GM19025 (cell line): ENCODE results near the gene NAB2.
A peak's percentile ranks its signal among the peaks of the same experiment; 100 is the strongest.
"Not testable (repeated sequence)": the region's sequence is repeated elsewhere in the genome, so short reads cannot be mapped to it uniquely, and the experiment has no call there.

ENCODE experiments used
- ATAC-seq: cut with Tn5 transposase; IDR thresholded peaks from one replicate; pipeline ENCODE4 v1.9.1; 2021; ENCODE audit warnings: mild to moderate bottlenecking, low read depth, moderate library complexity; ENCODE audit not compliant: unreplicated experiment

Gene NAB2

GRCh38 chr12:57063991-57064685 lies 24.8 kb upstream of the NAB2 start:
- peak; percentile 94 for ATAC-seq

GRCh38 chr12:57066245-57066644 lies 22.7 kb upstream of the NAB2 start:
- ATAC-seq = no peak

GRCh38 chr12:57069523-57069922 lies 19.4 kb upstream of the NAB2 start:
- peak; percentile 85 for ATAC-seq

- ATAC-seq = no peak
Measured at GRCh38 chr12:57072661-57073060, 16.3 kb upstream of the NAB2 start.

- not testable (repeated sequence) for ATAC-seq
Measured at GRCh38 chr12:57073566-57074450, 15.1 kb upstream of the NAB2 start.

- peak; percentile 97 for ATAC-seq
Measured at GRCh38 chr12:57078519-57079404, 10.2 kb upstream of the NAB2 start, which contains the start of gene NEMP1. NEMP1 (minus strand) TSS chr12:57078791; CDS start chr12:57078745, 46 bp downstream.

GRCh38 chr12:57079821-57080220 lies 9.1 kb upstream of the NAB2 start:
- ATAC-seq = no peak

- ATAC-seq = no peak
Measured at GRCh38 chr12:57080855-57081254, 8.1 kb upstream of the NAB2 start.

GRCh38 chr12:57085999-57086492 lies 2.9 kb upstream of the NAB2 start:
- ATAC-seq = no peak

GRCh38 chr12:57086493-57087009 lies 2.4 kb upstream of the NAB2 start:
- no peak for ATAC-seq

GRCh38 chr12:57087010-57087690 lies 1.8 kb upstream of the NAB2 start:
- peak; percentile 25 for ATAC-seq

- ATAC-seq = peak; percentile 27
Measured at GRCh38 chr12:57087691-57088353, 1.1 kb upstream of the NAB2 start.

- no peak for ATAC-seq
Measured at GRCh38 chr12:57089271-57090245, 644 bp downstream of the NAB2 start.

GRCh38 chr12:57090490-57090889 lies 1.6 kb downstream of the NAB2 start:
- no peak for ATAC-seq

- no peak for ATAC-seq
Measured at GRCh38 chr12:57090924-57091637, 2.2 kb downstream of the NAB2 start.

- ATAC-seq = no peak
Measured at GRCh38 chr12:57091638-57092528, 3.0 kb downstream of the NAB2 start.

- ATAC-seq = no peak
Measured at GRCh38 chr12:57092529-57092862, 3.6 kb downstream of the NAB2 start.
